Hepatocyte (in vitro differentiated cells): ENCODE results near the gene RPTOR. TPM values are rescaled to one million over a fixed set of nuclear protein-coding genes. Genes with fewer than 3 reads are reported as not detected.

ENCODE experiments used
- DNase-seq: peaks from one replicate; pipeline ENCODE4 v3.0.0-alpha.2; 2016; ENCODE audit warnings: low spot score
- H2AFZ ChIP-seq: fragments of 200-600 bp; sonication (generic); 2 replicates; pipeline ENCODE4 v1.6.0; 2016; ENCODE audit warnings: antibody characterized with exemption, mild to moderate bottlenecking
- H3K27ac ChIP-seq: fragments of 200-600 bp; sonication (generic); 2 replicates; pipeline ENCODE4 v1.5.1; 2016; ENCODE audit warnings: mild to moderate bottlenecking
- H3K27me3 ChIP-seq: fragments of 200-600 bp; sonication (generic); 2 replicates; pipeline ENCODE4 v1.6.1; 2016
- H3K36me3 ChIP-seq: fragments of 200-600 bp; sonication (generic); replicated peaks from 2 replicates; pipeline ENCODE4 v1.5.1; 2016; ENCODE audit warnings: low read depth; ENCODE audit not compliant: insufficient read depth
- H3K4me1 ChIP-seq: fragments of 200-600 bp; sonication (generic); 2 replicates; pipeline ENCODE4 v1.5.1; 2016; ENCODE audit warnings: mild to moderate bottlenecking, moderate library complexity; ENCODE audit not compliant: insufficient read depth
- H3K4me2 ChIP-seq: fragments of 200-600 bp; sonication (generic); 2 replicates; pipeline ENCODE4 v1.6.0; 2016
- H3K4me3 ChIP-seq: fragments of 200-600 bp; sonication (generic); 2 replicates; pipeline ENCODE4 v1.5.1; 2016; ENCODE audit warnings: mild to moderate bottlenecking
- H3K79me2 ChIP-seq: fragments of 200-600 bp; sonication (generic); 2 replicates; pipeline ENCODE4 v1.6.0; 2017; ENCODE audit warnings: mild to moderate bottlenecking
- H3K9me2 ChIP-seq: fragments of 200-600 bp; sonication (generic); replicated peaks from 2 replicates; pipeline ENCODE4 v1.6.0; 2017; ENCODE audit warnings: mild to moderate bottlenecking; ENCODE audit not compliant: insufficient read depth
- H3K9me3 ChIP-seq: fragments of 200-600 bp; sonication (generic); 2 replicates; pipeline ENCODE4 v1.5.1; 2016; ENCODE audit warnings: low read depth, mild to moderate bottlenecking
- H4K20me1 ChIP-seq: fragments of 200-600 bp; sonication (generic); 2 replicates; pipeline ENCODE4 v1.6.0; 2016; ENCODE audit warnings: mild to moderate bottlenecking; ENCODE audit not compliant: insufficient read depth, poor library complexity, severe bottlenecking
- EZH2 ChIP-seq: fragments of 200-600 bp; sonication (generic); IDR thresholded peaks from 2 replicates; pipeline ENCODE4 v1.6.1; 2016; ENCODE audit warnings: antibody characterized with exemption, mild to moderate bottlenecking, borderline replicate concordance
- EZH2phosphoT487 ChIP-seq: fragments of 200-600 bp; sonication (generic); IDR thresholded peaks from one replicate; pipeline ENCODE4 v1.6.1; 2018; ENCODE audit warnings: antibody characterized with exemption, mild to moderate bottlenecking, low read depth, moderate library complexity; ENCODE audit not compliant: unreplicated experiment, severe bottlenecking
- WGBS: methylation state at CpG from one replicate; pipeline ENCODE4 v1.1.6; 2016; ENCODE audit warnings: low lambda C conversion rate; ENCODE audit errors: missing lambda C conversion rate; 5-methylcytosine and 5-hydroxymethylcytosine counted together
- polyA plus RNA-seq: library from polyadenylated mRNA; unstranded; fragments of >200 nt; fragmentation: Nextera tagmentation; extraction: Ambion mirVana; gene quantifications from 2 replicates; pipeline ENCODE4 v1.2.1, GENCODE V29; 2016
- total RNA-seq: library from RNA; depleted of rRNA; stranded (reverse); fragments of >200 nt; gene quantifications from 2 replicates; pipeline ENCODE4 v1.2.3, GENCODE V29; 2014
- TF ChIP-seq, protein P1 (sequence below): fragments of 200-600 bp; sonication (generic); IDR thresholded peaks from 2 replicates; pipeline ENCODE4 v1.5.1; 2016; ENCODE audit warnings: antibody characterized with exemption, mild to moderate bottlenecking; ENCODE audit not compliant: poor library complexity

Gene RPTOR
- total and polyA plus RNA-seq, 2 experiments from 2014 or later, result 14.1 to 20.6 TPM

DNA sequence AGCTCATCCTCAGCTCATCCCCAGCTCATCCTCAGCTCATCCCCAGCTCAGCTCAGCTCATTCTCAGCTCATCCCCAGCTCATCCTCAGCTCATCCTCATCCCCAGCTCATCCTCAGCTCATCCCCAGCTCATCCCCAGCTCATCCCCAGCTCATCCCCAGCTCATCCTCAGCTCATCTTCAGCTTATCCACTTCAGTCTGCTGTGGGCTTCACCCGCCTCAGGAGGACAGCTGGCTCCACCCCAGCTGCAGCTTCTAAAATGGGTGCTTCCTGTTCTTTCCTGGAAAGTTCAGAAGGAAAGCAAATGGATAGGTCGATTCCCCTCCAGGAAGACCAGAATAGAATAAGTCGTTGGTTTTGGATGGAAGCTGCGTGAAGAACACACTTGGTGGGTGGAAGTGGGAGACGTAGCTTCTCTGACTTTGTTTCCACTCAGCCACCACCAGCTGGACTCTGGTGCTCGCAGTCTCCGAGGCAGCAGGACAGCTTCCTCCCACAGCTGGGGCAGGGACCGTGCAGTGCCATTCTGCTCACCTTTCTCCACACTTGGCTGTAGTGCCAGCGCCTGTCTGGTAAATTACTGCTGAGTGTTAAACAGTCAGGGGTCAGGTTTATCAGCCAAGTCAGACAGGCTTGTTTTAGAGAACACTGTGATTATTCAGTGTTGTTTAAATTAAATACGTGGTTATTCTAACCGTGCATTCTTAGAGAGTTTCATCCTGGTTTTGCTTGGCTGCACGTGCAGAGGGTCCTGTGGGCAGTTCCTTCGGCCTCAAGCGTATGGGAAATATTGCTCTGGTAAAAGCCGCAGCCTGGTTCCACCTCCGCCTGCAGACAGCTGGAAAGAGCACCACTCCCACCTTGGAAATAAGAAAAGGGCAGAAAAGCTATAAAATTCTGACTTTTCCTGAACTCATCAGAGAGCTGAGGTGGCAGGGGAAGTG is 386.0 kb downstream of the RPTOR start:
- WGBS, result 94% methylated on average over 16 of the region's 16 CpGs
- H3K4me3 ChIP-seq, result no peak overlapping the region
- H3K27ac ChIP-seq, result no peak overlapping the region
- no peak for DNase-seq
- H3K4me2 ChIP-seq, result no peak overlapping the region
- TF ChIP-seq EZH2 (no peak), EZH2phosphoT487 (no peak)
- TF ChIP-seq, protein P1, sequence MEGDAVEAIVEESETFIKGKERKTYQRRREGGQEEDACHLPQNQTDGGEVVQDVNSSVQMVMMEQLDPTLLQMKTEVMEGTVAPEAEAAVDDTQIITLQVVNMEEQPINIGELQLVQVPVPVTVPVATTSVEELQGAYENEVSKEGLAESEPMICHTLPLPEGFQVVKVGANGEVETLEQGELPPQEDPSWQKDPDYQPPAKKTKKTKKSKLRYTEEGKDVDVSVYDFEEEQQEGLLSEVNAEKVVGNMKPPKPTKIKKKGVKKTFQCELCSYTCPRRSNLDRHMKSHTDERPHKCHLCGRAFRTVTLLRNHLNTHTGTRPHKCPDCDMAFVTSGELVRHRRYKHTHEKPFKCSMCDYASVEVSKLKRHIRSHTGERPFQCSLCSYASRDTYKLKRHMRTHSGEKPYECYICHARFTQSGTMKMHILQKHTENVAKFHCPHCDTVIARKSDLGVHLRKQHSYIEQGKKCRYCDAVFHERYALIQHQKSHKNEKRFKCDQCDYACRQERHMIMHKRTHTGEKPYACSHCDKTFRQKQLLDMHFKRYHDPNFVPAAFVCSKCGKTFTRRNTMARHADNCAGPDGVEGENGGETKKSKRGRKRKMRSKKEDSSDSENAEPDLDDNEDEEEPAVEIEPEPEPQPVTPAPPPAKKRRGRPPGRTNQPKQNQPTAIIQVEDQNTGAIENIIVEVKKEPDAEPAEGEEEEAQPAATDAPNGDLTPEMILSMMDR, result no peak
- no peaks in the 10 kb centered on the region for H3K36me3 ChIP-seq
- no peak overlapping the region for H2AFZ ChIP-seq
- no peaks in the 10 kb centered on the region for H3K79me2 ChIP-seq
- H3K9me2 ChIP-seq, result no peaks in the 10 kb centered on the region
- no peaks in the 10 kb centered on the region for H4K20me1 ChIP-seq
- H3K27me3 ChIP-seq, result no peaks in the 10 kb centered on the region
- no peaks in the 10 kb centered on the region for H3K9me3 ChIP-seq
- no peaks in the 10 kb centered on the region for H3K4me1 ChIP-seq

DNA sequence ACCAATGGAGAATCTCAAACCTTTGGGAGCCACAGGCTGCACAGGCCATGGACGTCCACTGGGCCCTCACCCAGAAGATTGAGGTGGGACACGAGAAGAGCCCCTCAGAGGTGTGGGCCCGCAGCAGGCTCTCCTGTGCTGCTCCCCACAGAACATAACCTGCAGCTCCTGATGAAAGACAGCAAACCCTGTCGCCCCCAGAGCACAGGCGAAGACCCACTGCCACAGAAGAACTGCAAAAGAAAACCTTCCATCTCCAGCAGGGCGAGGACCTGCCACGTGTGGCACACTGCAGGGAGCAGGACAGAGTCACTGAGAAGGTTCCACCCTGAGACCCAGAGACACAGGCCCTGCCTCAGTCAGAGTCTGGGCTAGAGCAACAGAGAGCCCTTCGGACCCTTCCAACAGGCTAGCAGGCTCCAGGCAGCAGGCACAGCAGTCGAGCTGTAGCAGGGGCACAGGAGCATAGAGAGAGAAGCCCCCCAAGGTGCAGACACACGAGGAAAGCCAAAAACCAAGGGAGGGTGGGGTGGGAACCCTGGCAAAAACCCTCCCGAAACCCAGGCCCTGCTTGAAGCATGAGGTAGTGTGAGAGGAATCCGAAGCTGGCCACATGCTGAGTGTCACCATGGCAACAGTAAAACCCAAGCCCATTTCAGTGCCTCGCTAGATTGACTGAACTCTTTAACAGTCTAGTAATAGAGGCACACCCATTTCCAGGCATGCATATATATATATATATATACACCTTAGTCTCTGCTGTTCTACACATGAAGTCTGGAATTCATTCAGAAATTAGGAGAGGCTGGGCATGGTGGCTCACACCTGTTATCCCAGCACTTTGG is 387.0 kb downstream of the RPTOR start:
- Histone ChIP-seq H3K4me2 (no peak overlapping the region), H3K4me3 (no peak overlapping the region), H3K27me3 (no peaks in the 10 kb centered on the region), H3K36me3 (no peaks in the 10 kb centered on the region), H4K20me1 (no peaks in the 10 kb centered on the region), H3K27ac (no peak overlapping the region), H3K4me1 (no peaks in the 10 kb centered on the region), H3K9me2 (no peaks in the 10 kb centered on the region), H3K79me2 (no peaks in the 10 kb centered on the region), H3K9me3 (no peaks in the 10 kb centered on the region), H2AFZ (no peak overlapping the region)
- peak; percentile 51 for DNase-seq
- TF ChIP-seq EZH2 (no peak), EZH2phosphoT487 (no peak)
- TF ChIP-seq, protein P1, result no peak
- 77% methylated on average over 12 of the region's 13 CpGs for WGBS

DNA sequence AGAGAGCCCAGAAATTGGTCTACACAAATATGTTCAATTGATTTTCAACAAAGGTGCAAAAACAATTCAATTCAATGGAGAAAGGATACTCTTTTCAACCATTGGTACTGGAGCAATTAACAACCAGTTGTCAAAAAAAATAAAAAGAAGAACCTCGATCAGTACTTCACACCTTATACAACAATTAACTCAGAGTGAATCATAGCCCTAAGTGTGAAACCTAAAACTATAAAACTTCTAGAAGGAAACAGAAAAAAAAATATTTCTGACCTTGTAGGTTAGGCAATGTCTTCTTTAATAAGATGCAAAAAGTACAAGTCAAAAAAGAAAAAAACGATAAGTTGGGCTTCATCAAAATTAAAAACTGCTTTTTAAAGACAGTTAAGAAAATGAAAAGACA is 390.9 kb downstream of the RPTOR start:
- no peaks in the 10 kb centered on the region for H4K20me1 ChIP-seq
- no peaks in the 10 kb centered on the region for H3K27me3 ChIP-seq
- H3K36me3 ChIP-seq, result no peaks in the 10 kb centered on the region
- H3K9me2 ChIP-seq, result no peaks in the 10 kb centered on the region
- H3K9me3 ChIP-seq, result no peaks in the 10 kb centered on the region
- no peak overlapping the region for H3K4me3 ChIP-seq
- H3K4me1 ChIP-seq, result no peaks in the 10 kb centered on the region
- 95% methylated on average over 2 of the region's 2 CpGs for WGBS
- H3K79me2 ChIP-seq, result no peaks in the 10 kb centered on the region
- DNase-seq, result no peak
- H2AFZ ChIP-seq, result no peak overlapping the region
- TF ChIP-seq, protein P1, result no peak
- TF ChIP-seq EZH2phosphoT487 (no peak), EZH2 (no peak)
- no peak overlapping the region for H3K4me2 ChIP-seq
- no peak overlapping the region for H3K27ac ChIP-seq
